ENCODE measurements around the gene FGF8. TPM values are rescaled to one million over a fixed set of nuclear protein-coding genes. Genes with fewer than 3 reads are reported as not detected.
A peak's percentile ranks its signal among the peaks of the same experiment; 100 is the strongest.

The FGF8 gene
- total and polyA plus RNA-seq, 2 of the 13 experiments (the other 11 are each of a cell fraction or from before 2014, with no cell fraction given): not detected

DNA sequence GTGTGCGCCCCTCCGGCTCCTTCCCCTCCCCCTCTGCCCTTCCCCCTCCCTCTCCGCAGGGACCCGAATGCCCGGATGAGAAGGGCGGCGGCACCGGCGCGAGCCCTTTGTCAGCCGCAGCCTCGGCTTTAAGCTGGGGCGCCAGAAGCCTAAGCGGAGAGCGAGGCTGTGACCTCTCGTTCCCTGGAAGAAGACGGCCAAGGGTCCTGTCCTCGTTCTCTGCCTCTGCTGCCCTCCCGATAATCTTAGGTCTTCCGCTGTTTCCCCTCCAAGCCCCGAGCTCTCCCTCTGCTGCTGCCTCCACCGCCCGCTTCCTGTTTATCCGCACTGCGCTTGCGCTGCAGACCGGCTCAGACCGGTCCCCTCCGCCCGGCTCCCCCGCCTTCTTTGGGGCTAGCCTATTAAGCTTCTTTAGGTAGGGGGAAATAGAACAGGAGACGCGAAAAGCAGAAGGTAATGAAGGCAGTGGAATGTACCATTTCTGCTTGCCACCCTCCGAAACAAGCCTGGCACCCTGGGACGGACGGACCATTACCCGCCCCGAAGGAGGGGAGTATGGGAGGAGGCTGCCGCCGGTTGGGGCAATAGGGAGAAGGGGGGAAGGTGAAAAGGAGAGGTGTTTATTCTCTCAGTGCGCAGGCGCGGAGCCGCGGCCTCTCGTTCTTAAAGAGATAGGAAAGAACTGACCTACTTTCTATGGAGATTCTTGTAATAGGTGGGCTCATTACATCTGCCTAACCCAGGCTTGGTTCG, 42.4 kb upstream of the FGF8 start, which contains the start of gene OGA (continued):
- TF ChIP-seq, protein P1, sequence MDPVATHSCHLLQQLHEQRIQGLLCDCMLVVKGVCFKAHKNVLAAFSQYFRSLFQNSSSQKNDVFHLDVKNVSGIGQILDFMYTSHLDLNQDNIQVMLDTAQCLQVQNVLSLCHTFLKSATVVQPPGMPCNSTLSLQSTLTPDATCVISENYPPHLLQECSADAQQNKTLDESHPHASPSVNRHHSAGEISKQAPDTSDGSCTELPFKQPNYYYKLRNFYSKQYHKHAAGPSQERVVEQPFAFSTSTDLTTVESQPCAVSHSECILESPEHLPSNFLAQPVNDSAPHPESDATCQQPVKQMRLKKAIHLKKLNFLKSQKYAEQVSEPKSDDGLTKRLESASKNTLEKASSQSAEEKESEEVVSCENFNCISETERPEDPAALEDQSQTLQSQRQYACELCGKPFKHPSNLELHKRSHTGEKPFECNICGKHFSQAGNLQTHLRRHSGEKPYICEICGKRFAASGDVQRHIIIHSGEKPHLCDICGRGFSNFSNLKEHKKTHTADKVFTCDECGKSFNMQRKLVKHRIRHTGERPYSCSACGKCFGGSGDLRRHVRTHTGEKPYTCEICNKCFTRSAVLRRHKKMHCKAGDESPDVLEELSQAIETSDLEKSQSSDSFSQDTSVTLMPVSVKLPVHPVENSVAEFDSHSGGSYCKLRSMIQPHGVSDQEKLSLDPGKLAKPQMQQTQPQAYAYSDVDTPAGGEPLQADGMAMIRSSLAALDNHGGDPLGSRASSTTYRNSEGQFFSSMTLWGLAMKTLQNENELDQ (CRISPR knock-in tag; IDR thresholded peaks at IDR 0.05; ENCODE audit: borderline replicate concordance): no peak
- TF ChIP-seq NFATC3 (CRISPR knock-in tag; IDR thresholded peaks at IDR 0.05) (no peak), ZNF546 (CRISPR knock-in tag; conservative IDR thresholded peaks at IDR 0.05) (0 out of 2 replicates have a peak, but pooled peaks have one; percentile 18), ATF7-NPFF (CRISPR knock-in tag; IDR thresholded peaks at IDR 0.05; ENCODE audit: low read depth) (no peak; the same call in 1 of the 2 replicates), ZNF563 (CRISPR knock-in tag; IDR thresholded peaks at IDR 0.05) (peak; percentile 67), TBX2 (CRISPR knock-in tag; IDR thresholded peaks at IDR 0.05; ENCODE audit: borderline replicate concordance) (peak; percentile 83), PPARG (CRISPR knock-in tag; conservative IDR thresholded peaks at IDR 0.05) (no peak), ZNF564 (CRISPR knock-in tag; IDR thresholded peaks at IDR 0.05) (no peak), NCOA2 (CRISPR knock-in tag; IDR thresholded peaks at IDR 0.05) (peak; percentile 38; the same call in 1 of the 2 replicates), AGO2 (optimal IDR thresholded peaks at IDR 0.05; ENCODE audit: low read depth, low read length) (peak; percentile 64), MIER2 (CRISPR knock-in tag; IDR thresholded peaks at IDR 0.05) (no peak; the same call in 1 of the 2 replicates), TEAD2 (CRISPR knock-in tag; IDR thresholded peaks at IDR 0.05) (no peak), HOXA7 (CRISPR knock-in tag; IDR thresholded peaks at IDR 0.05) (no peak), ZNF224 (CRISPR knock-in tag; IDR thresholded peaks at IDR 0.05) (no peak), JARID2 (CRISPR knock-in tag; IDR thresholded peaks at IDR 0.05; ENCODE audit: insufficient replicate concordance) (no peak), RFXANK (CRISPR knock-in tag; IDR thresholded peaks at IDR 0.05) (0 out of 2 replicates have a peak, but pooled peaks have one; percentile 39), EZH2 (conservative IDR thresholded peaks at IDR 0.05; ENCODE audit: low read depth, low read length) (no peak), SRSF1 (optimal IDR thresholded peaks at IDR 0.05; ENCODE audit: low read depth, low read length) (peak; percentile 66), TP53 (CRISPR knock-in tag; conservative IDR thresholded peaks at IDR 0.05) (0 out of 2 replicates have a peak, but pooled peaks have one; percentile 58), ZNF451 (CRISPR knock-in tag; IDR thresholded peaks at IDR 0.05) (peak; percentile 58; the same call in 1 of the 2 replicates), SATB2 (CRISPR knock-in tag; IDR thresholded peaks at IDR 0.05) (no peak), DR1 (CRISPR knock-in tag; IDR thresholded peaks at IDR 0.05) (peak; percentile 79; the same call in 1 of the 2 replicates)
- TF ChIP-seq, protein P2, sequence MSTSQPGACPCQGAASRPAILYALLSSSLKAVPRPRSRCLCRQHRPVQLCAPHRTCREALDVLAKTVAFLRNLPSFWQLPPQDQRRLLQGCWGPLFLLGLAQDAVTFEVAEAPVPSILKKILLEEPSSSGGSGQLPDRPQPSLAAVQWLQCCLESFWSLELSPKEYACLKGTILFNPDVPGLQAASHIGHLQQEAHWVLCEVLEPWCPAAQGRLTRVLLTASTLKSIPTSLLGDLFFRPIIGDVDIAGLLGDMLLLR (CRISPR knock-in tag; IDR thresholded peaks at IDR 0.05): 0 out of 2 replicates have a peak, but pooled peaks have one; percentile 18
- TF ChIP-seq, protein P3, sequence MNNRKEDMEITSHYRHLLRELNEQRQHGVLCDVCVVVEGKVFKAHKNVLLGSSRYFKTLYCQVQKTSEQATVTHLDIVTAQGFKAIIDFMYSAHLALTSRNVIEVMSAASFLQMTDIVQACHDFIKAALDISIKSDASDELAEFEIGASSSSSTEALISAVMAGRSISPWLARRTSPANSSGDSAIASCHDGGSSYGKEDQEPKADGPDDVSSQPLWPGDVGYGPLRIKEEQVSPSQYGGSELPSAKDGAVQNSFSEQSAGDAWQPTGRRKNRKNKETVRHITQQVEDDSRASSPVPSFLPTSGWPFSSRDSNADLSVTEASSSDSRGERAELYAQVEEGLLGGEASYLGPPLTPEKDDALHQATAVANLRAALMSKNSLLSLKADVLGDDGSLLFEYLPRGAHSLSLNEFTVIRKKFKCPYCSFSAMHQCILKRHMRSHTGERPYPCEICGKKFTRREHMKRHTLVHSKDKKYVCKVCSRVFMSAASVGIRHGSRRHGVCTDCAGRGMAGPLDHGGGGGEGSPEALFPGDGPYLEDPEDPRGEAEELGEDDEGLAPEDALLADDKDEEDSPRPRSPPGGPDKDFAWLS (CRISPR knock-in tag; IDR thresholded peaks at IDR 0.05; ENCODE audit: borderline replicate concordance): no peak
- TF ChIP-seq, protein P4, sequence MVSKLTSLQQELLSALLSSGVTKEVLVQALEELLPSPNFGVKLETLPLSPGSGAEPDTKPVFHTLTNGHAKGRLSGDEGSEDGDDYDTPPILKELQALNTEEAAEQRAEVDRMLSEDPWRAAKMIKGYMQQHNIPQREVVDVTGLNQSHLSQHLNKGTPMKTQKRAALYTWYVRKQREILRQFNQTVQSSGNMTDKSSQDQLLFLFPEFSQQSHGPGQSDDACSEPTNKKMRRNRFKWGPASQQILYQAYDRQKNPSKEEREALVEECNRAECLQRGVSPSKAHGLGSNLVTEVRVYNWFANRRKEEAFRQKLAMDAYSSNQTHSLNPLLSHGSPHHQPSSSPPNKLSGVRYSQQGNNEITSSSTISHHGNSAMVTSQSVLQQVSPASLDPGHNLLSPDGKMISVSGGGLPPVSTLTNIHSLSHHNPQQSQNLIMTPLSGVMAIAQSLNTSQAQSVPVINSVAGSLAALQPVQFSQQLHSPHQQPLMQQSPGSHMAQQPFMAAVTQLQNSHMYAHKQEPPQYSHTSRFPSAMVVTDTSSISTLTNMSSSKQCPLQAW (CRISPR knock-in tag; IDR thresholded peaks at IDR 0.05): peak; percentile 97
